Measurements from ENCODE around the gene MPPED1.

MPPED1 gene

GRCh38 chr22:43501878-43502277 lies 90.1 kb downstream of the MPPED1 start:
- Histone ChIP-seq H3K27me3 (ENCODE audit: control insufficient read depth in 5 of 5, insufficient read depth in 4 of 5, low read length in 5 of 5) (peaks cover 0 to 9% (median 0%) of the 10 kb centered on the region in 5 donors), H3K9ac (ENCODE audit: low read length in 5 of 5) (no peak overlapping the region), H3K4me1 (ENCODE audit: control insufficient read depth in 5 of 5, insufficient read depth in 5 of 5, low read length in 5 of 5) (no peaks in the 10 kb centered on the region), H3K27ac (ENCODE audit: low read depth, low read length) (no peak overlapping the region), H3K4me3 (ENCODE audit: low read depth in 1 of 5, low read length in 5 of 5) (no peak overlapping the region), H3K36me3 (ENCODE audit: control insufficient read depth in 5 of 5, insufficient read depth in 5 of 5, low read length in 5 of 5) (no peaks in the 10 kb centered on the region), H3K9me3 (ENCODE audit: control insufficient read depth in 5 of 5, low read length in 5 of 5) (peaks cover 0 to 9% (median 0%) of the 10 kb centered on the region in 5 donors)

DNA sequence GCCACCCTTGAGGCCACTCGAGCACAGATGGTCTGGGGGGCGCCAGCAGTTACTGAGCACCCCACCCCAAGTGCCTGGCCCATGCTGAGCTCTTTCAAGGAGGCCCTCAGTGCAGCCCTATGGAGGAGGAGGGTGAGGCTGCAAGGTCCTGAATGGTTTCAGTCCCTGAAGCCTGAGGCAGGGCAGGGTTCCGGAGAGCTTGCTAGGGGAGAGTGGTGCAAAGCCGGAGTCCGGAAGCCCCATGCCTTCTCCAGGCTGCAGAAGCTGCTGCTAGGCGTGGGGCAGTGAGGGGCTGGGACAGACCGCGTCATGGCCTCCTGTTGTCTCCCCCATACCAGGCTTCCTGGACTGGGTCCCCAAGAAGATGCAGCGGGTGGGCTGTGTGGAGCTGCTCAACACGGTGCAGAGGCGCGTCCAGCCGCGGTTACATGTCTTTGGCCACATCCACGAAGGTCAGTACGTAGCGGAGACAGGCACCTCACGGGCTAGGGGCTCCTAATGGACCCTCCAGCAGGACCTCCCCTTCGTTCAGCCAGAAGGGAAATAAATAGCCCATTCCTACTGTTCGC lies 90.6 kb downstream of the MPPED1 start:
- no peaks in the 10 kb centered on the region for H3K36me3 ChIP-seq (ENCODE audit: control insufficient read depth in 5 of 5, insufficient read depth in 5 of 5, low read length in 5 of 5)
- H3K9ac ChIP-seq (ENCODE audit: low read length in 5 of 5): no peak overlapping the region
- no peaks in the 10 kb centered on the region for H3K4me1 ChIP-seq (ENCODE audit: control insufficient read depth in 5 of 5, insufficient read depth in 5 of 5, low read length in 5 of 5)
- H3K4me3 ChIP-seq (ENCODE audit: low read depth in 1 of 5, low read length in 5 of 5): no peak overlapping the region
- H3K9me3 ChIP-seq (ENCODE audit: control insufficient read depth in 5 of 5, low read length in 5 of 5): peaks cover 0 to 9% (median 0%) of the 10 kb centered on the region in 5 donors
- H3K27me3 ChIP-seq (ENCODE audit: control insufficient read depth in 5 of 5, insufficient read depth in 4 of 5, low read length in 5 of 5): peaks cover 0 to 8% (median 0%) of the 10 kb centered on the region in 5 donors
- no peak overlapping the region for H3K27ac ChIP-seq (ENCODE audit: low read depth, low read length)

GRCh38 chr22:43504068-43504467 lies 92.3 kb downstream of the MPPED1 start:
- H3K27me3 ChIP-seq (ENCODE audit: control insufficient read depth in 5 of 5, insufficient read depth in 4 of 5, low read length in 5 of 5): peaks cover 0 to 10% (median 0%) of the 10 kb centered on the region in 5 donors
- no peak overlapping the region for H3K9ac ChIP-seq (ENCODE audit: low read length in 5 of 5)
- peaks cover 0 to 11% (median 0%) of the 10 kb centered on the region in 5 donors for H3K9me3 ChIP-seq (ENCODE audit: control insufficient read depth in 5 of 5, low read length in 5 of 5)
- no peaks in the 10 kb centered on the region for H3K4me1 ChIP-seq (ENCODE audit: control insufficient read depth in 5 of 5, insufficient read depth in 5 of 5, low read length in 5 of 5)
- no peak overlapping the region for H3K4me3 ChIP-seq (ENCODE audit: low read depth in 1 of 5, low read length in 5 of 5)
- no peak overlapping the region for H3K27ac ChIP-seq (ENCODE audit: low read depth, low read length)
- H3K36me3 ChIP-seq (ENCODE audit: control insufficient read depth in 5 of 5, insufficient read depth in 5 of 5, low read length in 5 of 5): no peaks in the 10 kb centered on the region

DNA sequence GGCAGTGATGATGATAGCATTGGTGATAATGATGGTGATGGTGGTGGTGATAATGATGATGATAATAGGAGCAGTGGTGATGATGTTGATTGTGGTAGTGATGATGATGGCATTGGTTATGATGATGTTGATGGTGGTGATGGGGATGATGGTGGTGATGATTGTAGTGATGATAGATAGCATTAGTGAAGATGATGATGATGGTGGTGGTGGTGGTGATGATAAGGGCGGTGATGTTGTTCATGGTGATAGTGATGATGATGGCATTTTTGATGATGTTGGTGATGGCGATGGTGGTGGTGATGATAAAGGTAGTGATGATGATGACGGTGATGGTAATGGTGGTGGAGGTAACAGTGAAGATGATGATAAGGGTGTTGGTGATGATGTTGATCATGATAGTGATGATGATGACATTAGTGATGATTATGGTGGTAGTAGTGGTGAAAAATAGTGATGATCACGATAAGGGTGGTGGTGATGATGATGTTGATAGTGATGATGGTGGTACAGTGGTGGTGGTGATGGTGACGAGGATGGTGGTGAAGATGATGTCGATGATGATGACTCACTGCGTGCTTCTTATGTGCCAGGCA lies 93.0 kb downstream of the MPPED1 start:
- Histone ChIP-seq H3K9me3 (ENCODE audit: control insufficient read depth in 5 of 5, low read length in 5 of 5) (peaks cover 0 to 13% (median 0%) of the 10 kb centered on the region in 5 donors), H3K27me3 (ENCODE audit: control insufficient read depth in 5 of 5, insufficient read depth in 4 of 5, low read length in 5 of 5) (peaks cover 0 to 10% (median 0%) of the 10 kb centered on the region in 5 donors), H3K4me1 (ENCODE audit: control insufficient read depth in 5 of 5, insufficient read depth in 5 of 5, low read length in 5 of 5) (no peaks in the 10 kb centered on the region), H3K4me3 (ENCODE audit: low read depth in 1 of 5, low read length in 5 of 5) (no peak overlapping the region), H3K27ac (ENCODE audit: low read depth, low read length) (no peak overlapping the region), H3K36me3 (ENCODE audit: control insufficient read depth in 5 of 5, insufficient read depth in 5 of 5, low read length in 5 of 5) (no peaks in the 10 kb centered on the region), H3K9ac (ENCODE audit: low read length in 5 of 5) (no peak overlapping the region)

GRCh38 chr22:43505423-43505822 lies 93.6 kb downstream of the MPPED1 start:
- no peak overlapping the region for H3K9ac ChIP-seq (ENCODE audit: low read length in 5 of 5)
- no peak overlapping the region for H3K4me3 ChIP-seq (ENCODE audit: low read depth in 1 of 5, low read length in 5 of 5)
- H3K9me3 ChIP-seq (ENCODE audit: control insufficient read depth in 5 of 5, low read length in 5 of 5): peaks cover 0 to 13% (median 0%) of the 10 kb centered on the region in 5 donors
- H3K27me3 ChIP-seq (ENCODE audit: control insufficient read depth in 5 of 5, insufficient read depth in 4 of 5, low read length in 5 of 5): peaks cover 0 to 10% (median 0%) of the 10 kb centered on the region in 5 donors
- no peaks in the 10 kb centered on the region for H3K36me3 ChIP-seq (ENCODE audit: control insufficient read depth in 5 of 5, insufficient read depth in 5 of 5, low read length in 5 of 5)
- H3K27ac ChIP-seq (ENCODE audit: low read depth, low read length): no peak overlapping the region
- H3K4me1 ChIP-seq (ENCODE audit: control insufficient read depth in 5 of 5, insufficient read depth in 5 of 5, low read length in 5 of 5): no peaks in the 10 kb centered on the region

DNA sequence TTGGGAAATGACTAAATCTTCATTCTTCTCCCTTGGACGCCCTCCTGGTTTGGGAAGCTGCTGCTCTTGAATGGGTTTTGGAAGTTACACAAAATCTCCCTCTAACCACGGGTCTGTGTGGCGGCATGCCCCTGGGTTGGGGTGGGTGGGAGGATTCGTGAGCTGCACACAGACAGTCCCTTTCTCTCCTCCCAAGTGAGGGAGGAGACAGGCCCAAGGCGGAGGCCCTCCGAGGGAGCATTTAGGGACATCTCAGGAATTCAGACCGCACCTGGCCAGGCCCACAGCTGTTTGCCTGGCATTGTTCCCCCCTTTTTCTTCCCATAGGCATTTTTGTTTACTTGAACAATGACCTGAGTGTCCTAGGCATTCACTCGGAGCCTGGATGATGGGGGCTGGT lies 94.1 kb downstream of the MPPED1 start:
- H3K36me3 ChIP-seq (ENCODE audit: control insufficient read depth in 5 of 5, insufficient read depth in 5 of 5, low read length in 5 of 5): no peaks in the 10 kb centered on the region
- no peak overlapping the region for H3K9ac ChIP-seq (ENCODE audit: low read length in 5 of 5)
- H3K27me3 ChIP-seq (ENCODE audit: control insufficient read depth in 5 of 5, insufficient read depth in 4 of 5, low read length in 5 of 5): peaks cover 0 to 10% (median 0%) of the 10 kb centered on the region in 5 donors
- no peak overlapping the region for H3K4me3 ChIP-seq (ENCODE audit: low read depth in 1 of 5, low read length in 5 of 5)
- H3K27ac ChIP-seq (ENCODE audit: low read depth, low read length): no peak overlapping the region
- H3K4me1 ChIP-seq (ENCODE audit: control insufficient read depth in 5 of 5, insufficient read depth in 5 of 5, low read length in 5 of 5): no peaks in the 10 kb centered on the region
- peaks cover 0 to 13% (median 0%) of the 10 kb centered on the region in 5 donors for H3K9me3 ChIP-seq (ENCODE audit: control insufficient read depth in 5 of 5, low read length in 5 of 5)

DNA sequence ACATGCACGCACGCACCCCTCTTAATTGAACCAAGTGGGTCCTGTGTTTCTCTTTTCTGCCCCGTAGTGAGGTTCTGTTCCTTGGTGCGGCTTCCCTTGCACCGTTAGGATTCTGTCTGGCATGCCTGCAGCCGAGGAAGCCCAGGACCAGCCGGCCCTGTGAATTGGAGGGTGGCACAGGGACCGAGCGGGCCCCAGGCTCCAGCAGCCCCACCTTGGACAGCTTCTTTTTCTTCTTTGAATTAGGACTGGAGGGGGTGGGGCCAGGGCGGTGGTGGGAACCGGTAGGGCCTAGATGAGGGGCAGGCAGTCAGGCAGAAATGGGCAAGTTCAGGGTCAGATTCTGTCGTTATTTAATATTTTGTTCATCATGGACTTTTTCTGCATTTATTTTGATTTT lies 94.7 kb downstream of the MPPED1 start:
- H3K36me3 ChIP-seq (ENCODE audit: control insufficient read depth in 5 of 5, insufficient read depth in 5 of 5, low read length in 5 of 5): no peaks in the 10 kb centered on the region
- H3K4me3 ChIP-seq (ENCODE audit: low read depth in 1 of 5, low read length in 5 of 5): no peak overlapping the region
- H3K9ac ChIP-seq (ENCODE audit: low read length in 5 of 5): no peak overlapping the region
- peaks cover 0 to 10% (median under 1%) of the 10 kb centered on the region in 5 donors for H3K27me3 ChIP-seq (ENCODE audit: control insufficient read depth in 5 of 5, insufficient read depth in 4 of 5, low read length in 5 of 5)
- H3K9me3 ChIP-seq (ENCODE audit: control insufficient read depth in 5 of 5, low read length in 5 of 5): peaks cover 0 to 13% (median 0%) of the 10 kb centered on the region in 5 donors
- no peak overlapping the region for H3K27ac ChIP-seq (ENCODE audit: low read depth, low read length)
- no peaks in the 10 kb centered on the region for H3K4me1 ChIP-seq (ENCODE audit: control insufficient read depth in 5 of 5, insufficient read depth in 5 of 5, low read length in 5 of 5)

- Histone ChIP-seq H3K27ac (ENCODE audit: low read depth, low read length) (no peak overlapping the region), H3K4me1 (ENCODE audit: control insufficient read depth in 5 of 5, insufficient read depth in 5 of 5, low read length in 5 of 5) (no peaks in the 10 kb centered on the region), H3K27me3 (ENCODE audit: control insufficient read depth in 5 of 5, insufficient read depth in 4 of 5, low read length in 5 of 5) (peaks cover 0 to 10% (median 3%) of the 10 kb centered on the region in 5 donors), H3K4me3 (ENCODE audit: low read depth in 1 of 5, low read length in 5 of 5) (no peak overlapping the region), H3K36me3 (ENCODE audit: control insufficient read depth in 5 of 5, insufficient read depth in 5 of 5, low read length in 5 of 5) (no peaks in the 10 kb centered on the region), H3K9me3 (ENCODE audit: control insufficient read depth in 5 of 5, low read length in 5 of 5) (peaks cover 0 to 13% (median 0%) of the 10 kb centered on the region in 5 donors), H3K9ac (ENCODE audit: low read length in 5 of 5) (no peak overlapping the region)
Observed at GRCh38 chr22:43507235-43507634, 95.4 kb downstream of the MPPED1 start.

DNA sequence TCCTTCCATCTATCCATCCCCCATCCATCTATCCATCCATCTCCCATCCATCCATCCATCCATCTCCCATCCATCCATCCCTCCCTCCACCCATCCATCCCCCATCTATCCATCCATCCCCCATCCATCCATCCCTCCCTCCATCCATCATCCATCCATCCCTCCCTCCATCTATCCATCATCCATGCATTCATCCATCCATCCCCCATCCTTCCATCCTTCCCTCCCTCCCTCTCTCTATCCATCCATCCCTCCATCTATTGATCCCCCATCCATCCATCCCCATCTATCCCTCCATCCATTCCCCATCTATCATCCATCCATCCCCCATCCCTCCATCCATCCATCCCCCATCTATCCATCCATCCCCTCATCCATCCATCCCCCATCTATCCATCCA lies 96.7 kb downstream of the MPPED1 start:
- Histone ChIP-seq H3K9ac (ENCODE audit: low read length in 5 of 5) (no peak overlapping the region), H3K27ac (ENCODE audit: low read depth, low read length) (no peak overlapping the region), H3K4me3 (ENCODE audit: low read depth in 1 of 5, low read length in 5 of 5) (no peak overlapping the region), H3K36me3 (ENCODE audit: control insufficient read depth in 5 of 5, insufficient read depth in 5 of 5, low read length in 5 of 5) (no peaks in the 10 kb centered on the region), H3K9me3 (ENCODE audit: control insufficient read depth in 5 of 5, low read length in 5 of 5) (peaks cover 0 to 13% (median 0%) of the 10 kb centered on the region in 5 donors), H3K4me1 (ENCODE audit: control insufficient read depth in 5 of 5, insufficient read depth in 5 of 5, low read length in 5 of 5) (no peaks in the 10 kb centered on the region), H3K27me3 (ENCODE audit: control insufficient read depth in 5 of 5, insufficient read depth in 4 of 5, low read length in 5 of 5) (peaks cover 3 to 8% (median 4%) of the 10 kb centered on the region in 5 donors)

GRCh38 chr22:43509337-43509736 lies 97.5 kb downstream of the MPPED1 start:
- H3K27ac ChIP-seq (ENCODE audit: low read depth, low read length): no peak overlapping the region
- no peak overlapping the region for H3K9ac ChIP-seq (ENCODE audit: low read length in 5 of 5)
- H3K4me1 ChIP-seq (ENCODE audit: control insufficient read depth in 5 of 5, insufficient read depth in 5 of 5, low read length in 5 of 5): no peaks in the 10 kb centered on the region

More at GRCh38 chr22:43509337-43509736, 97.5 kb downstream of the MPPED1 start:
- no peaks in the 10 kb centered on the region for H3K36me3 ChIP-seq (ENCODE audit: control insufficient read depth in 5 of 5, insufficient read depth in 5 of 5, low read length in 5 of 5)
- H3K4me3 ChIP-seq (ENCODE audit: low read depth in 1 of 5, low read length in 5 of 5): no peak overlapping the region
- H3K27me3 ChIP-seq (ENCODE audit: control insufficient read depth in 5 of 5, insufficient read depth in 4 of 5, low read length in 5 of 5): peaks cover 3 to 8% (median 3%) of the 10 kb centered on the region in 5 donors
- H3K9me3 ChIP-seq (ENCODE audit: control insufficient read depth in 5 of 5, low read length in 5 of 5): peaks cover 0 to 11% (median 0%) of the 10 kb centered on the region in 5 donors

Data from subcutaneous abdominal adipose tissue (tissue), 5 donors.